SJCRH30 (cell line): ENCODE measurements around the gene STAC2. TPM values are rescaled to one million over a fixed set of nuclear protein-coding genes. Genes with fewer than 3 reads are reported as not detected.

Experiments
- DNase-seq, 2 experiments: peaks; one replicate each; pipeline ENCODE4 v3.0.0-alpha.2; 2015 to 2020
- H3K27ac ChIP-seq: fragments of 250-450 bp; sonication (Bioruptor Pico); 2 replicates; pipeline ENCODE4 v1.5.1; 2020; ENCODE audit warnings: mild to moderate bottlenecking, moderate library complexity
- H3K27me3 ChIP-seq: fragments of 250-450 bp; sonication (Bioruptor Pico); 2 replicates; pipeline ENCODE4 v1.5.1; 2020; ENCODE audit warnings: mild to moderate bottlenecking, moderate library complexity
- H3K36me3 ChIP-seq: fragments of 250-450 bp; sonication (Bioruptor Pico); 2 replicates; pipeline ENCODE4 v1.5.1; 2020; ENCODE audit warnings: mild to moderate bottlenecking, moderate library complexity
- H3K4me1 ChIP-seq: fragments of 250-450 bp; sonication (Bioruptor Pico); 2 replicates; pipeline ENCODE4 v1.5.1; 2020; ENCODE audit warnings: mild to moderate bottlenecking, moderate library complexity
- H3K4me3 ChIP-seq: fragments of 250-450 bp; sonication (Bioruptor Pico); 2 replicates; pipeline ENCODE4 v1.5.1; 2020; ENCODE audit warnings: mild to moderate bottlenecking, moderate library complexity
- H3K9me3 ChIP-seq: fragments of 250-450 bp; sonication (Bioruptor Pico); replicated peaks from 2 replicates; pipeline ENCODE4 v1.5.1; 2020; ENCODE audit warnings: mild to moderate bottlenecking, moderate library complexity
- total RNA-seq: library from RNA; depleted of rRNA; stranded (reverse); fragments of >200 nt; shearing (Covaris generic); gene quantifications from 2 replicates; pipeline ENCODE4 v1.2.3, GENCODE V29; 2014; rRNA removed

The STAC2 gene
- total RNA-seq, 1 experiment from 2014 or later = not detected

GRCh38 chr17:39161962-39162361 lies 63.8 kb downstream of the STAC2 start:
- H3K27ac ChIP-seq = no peak overlapping the region
- H3K4me1 ChIP-seq = no peaks in the 10 kb centered on the region
- no peaks in the 10 kb centered on the region for H3K36me3 ChIP-seq
- H3K4me3 ChIP-seq = no peak overlapping the region
- no peak for DNase-seq
- H3K9me3 ChIP-seq = no peaks in the 10 kb centered on the region
- H3K27me3 ChIP-seq = peaks cover 12% of the 10 kb centered on the region; the same call in 1 of the 2 replicates

Other genes with a start within 250 kb of the STAC2 start
- gene PLXDC1, start 74.3 kb downstream of the STAC2 start, total RNA-seq = 0.06 TPM in 1 of 2 replicates, not detected in the other
- gene ARL5C, start 59.8 kb downstream of the STAC2 start, total RNA-seq = not detected in 2 replicates
- gene CACNB1, start 28.3 kb downstream of the STAC2 start, total RNA-seq = 4.6 and 8.3 TPM in 2 replicates
- gene RPL19, start 25.7 kb downstream of the STAC2 start, total RNA-seq = 2,386 and 2,441 TPM in 2 replicates
- gene FBXL20, start 175.7 kb upstream of the STAC2 start, total RNA-seq = 7.7 and 8.8 TPM in 2 replicates
- 34.0 and 35.9 TPM in 2 replicates for gene MED1, start 225.3 kb upstream of the STAC2 start, total RNA-seq
- 47.6 and 51.9 TPM in 2 replicates for gene CDK12, start 235.5 kb upstream of the STAC2 start, total RNA-seq